ENCODE measurements around the gene ZBTB20. TPM values are rescaled to one million over a fixed set of nuclear protein-coding genes. Genes with fewer than 3 reads are reported as not detected.

Gene ZBTB20
- total and polyA plus RNA-seq, 7 donors, result under 0.01 to 113 (median 58.6) TPM

DNA sequence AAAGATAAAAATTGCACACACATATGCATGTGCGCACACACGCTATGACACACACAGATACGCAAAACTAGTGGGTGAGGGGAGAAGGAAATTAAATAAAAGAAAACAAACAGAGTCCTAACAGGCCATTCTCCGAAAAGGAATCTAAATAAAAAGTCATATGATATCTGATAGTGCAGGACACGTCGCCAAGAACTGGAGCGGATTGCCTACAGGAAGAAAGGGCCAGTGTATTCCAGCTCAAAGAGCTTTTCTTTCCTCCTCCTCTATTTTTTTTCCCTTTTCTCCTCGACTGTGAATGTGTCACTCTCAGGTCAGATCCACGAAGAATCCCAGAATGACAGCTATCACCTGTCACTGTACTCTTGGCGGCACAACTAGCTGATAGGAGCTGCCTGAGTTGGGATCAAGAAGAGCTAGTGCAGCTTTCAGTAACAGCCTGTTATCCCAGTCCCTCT is 695.5 kb downstream of the ZBTB20 start:
- H3K4me1 ChIP-seq, result peaks cover 0 to 50% (median 28%) of the 10 kb centered on the region in 4 donors
- 10 to 59% methylated on average over 10 of the region's 10 CpGs for WGBS, 2 donors

DNA sequence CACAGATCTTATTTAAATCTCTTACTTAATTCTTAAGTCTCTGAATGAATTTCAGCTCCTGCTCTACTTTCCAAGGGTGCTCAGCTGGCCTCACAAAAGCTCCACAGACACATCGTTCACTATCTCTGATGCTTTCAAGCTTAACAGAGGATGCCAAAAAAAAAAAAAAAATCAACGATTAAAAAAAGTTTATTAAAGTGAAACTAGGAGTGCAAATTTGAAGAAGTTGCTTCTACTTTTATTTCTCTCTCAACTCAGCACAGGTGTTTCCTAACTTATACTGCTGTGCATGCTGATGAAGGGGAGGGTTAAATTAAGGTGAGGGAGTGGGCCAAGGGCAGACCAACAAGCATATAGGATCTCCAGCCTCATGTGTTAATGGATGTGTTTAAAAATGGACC is 696.0 kb downstream of the ZBTB20 start:
- DNase-seq, result no peak
- Histone ChIP-seq H3K36me3 (no peaks in the 10 kb centered on the region), H3K27ac (peak overlapping the region; percentile 43 to 72 (median 64)), H3K4me3 (peak overlapping the region in 3 of 4 donors; percentile 12 to 19 (median 14)), H3K27me3 (no peaks in the 10 kb centered on the region), H3K4me1 (peaks cover 0 to 55% (median 32%) of the 10 kb centered on the region in 4 donors), H3K9me3 (no peaks in the 10 kb centered on the region)
- no peak for TF ChIP-seq POLR2AphosphoS5 (IDR thresholded peaks at IDR 0.05)
- TF ChIP-seq POLR2A (IDR thresholded peaks at IDR 0.05), result no peak
- TF ChIP-seq EP300 (IDR thresholded peaks at IDR 0.05), result no peak
- TF ChIP-seq, protein P1, sequence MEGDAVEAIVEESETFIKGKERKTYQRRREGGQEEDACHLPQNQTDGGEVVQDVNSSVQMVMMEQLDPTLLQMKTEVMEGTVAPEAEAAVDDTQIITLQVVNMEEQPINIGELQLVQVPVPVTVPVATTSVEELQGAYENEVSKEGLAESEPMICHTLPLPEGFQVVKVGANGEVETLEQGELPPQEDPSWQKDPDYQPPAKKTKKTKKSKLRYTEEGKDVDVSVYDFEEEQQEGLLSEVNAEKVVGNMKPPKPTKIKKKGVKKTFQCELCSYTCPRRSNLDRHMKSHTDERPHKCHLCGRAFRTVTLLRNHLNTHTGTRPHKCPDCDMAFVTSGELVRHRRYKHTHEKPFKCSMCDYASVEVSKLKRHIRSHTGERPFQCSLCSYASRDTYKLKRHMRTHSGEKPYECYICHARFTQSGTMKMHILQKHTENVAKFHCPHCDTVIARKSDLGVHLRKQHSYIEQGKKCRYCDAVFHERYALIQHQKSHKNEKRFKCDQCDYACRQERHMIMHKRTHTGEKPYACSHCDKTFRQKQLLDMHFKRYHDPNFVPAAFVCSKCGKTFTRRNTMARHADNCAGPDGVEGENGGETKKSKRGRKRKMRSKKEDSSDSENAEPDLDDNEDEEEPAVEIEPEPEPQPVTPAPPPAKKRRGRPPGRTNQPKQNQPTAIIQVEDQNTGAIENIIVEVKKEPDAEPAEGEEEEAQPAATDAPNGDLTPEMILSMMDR (IDR thresholded peaks at IDR 0.05), result no peak
- intact Hi-C loops (cut with DNase I), result loop anchor here (5.0 to 10.0 kb wide), 2 partner anchors 69 to 124 kb away; no protein-coding TSS in a partner anchor
- WGBS, 2 donors, result 25 to 32% methylated on average over 2 of the region's 2 CpGs

More for the DNA sequence above, 695.5 kb downstream of the ZBTB20 start:
- intact Hi-C loops (cut with DNase I), result loop anchor here (5.0 to 10.0 kb wide), 2 partner anchors 69 to 123 kb away; no protein-coding TSS in a partner anchor
- no peaks in the 10 kb centered on the region for H3K9me3 ChIP-seq
- TF ChIP-seq POLR2AphosphoS5 (IDR thresholded peaks at IDR 0.05) (peak in 2 of 4 donors; percentile 17 to 26), POLR2A (IDR thresholded peaks at IDR 0.05) (no peak)
- H3K27me3 ChIP-seq, result no peaks in the 10 kb centered on the region
- peak overlapping the region in 3 of 4 donors; percentile 12 to 19 (median 14) for H3K4me3 ChIP-seq
- H3K27ac ChIP-seq, result peak overlapping the region; percentile 43 to 72 (median 64)
- H3K36me3 ChIP-seq, result no peaks in the 10 kb centered on the region
- DNase-seq, result no peak

DNA sequence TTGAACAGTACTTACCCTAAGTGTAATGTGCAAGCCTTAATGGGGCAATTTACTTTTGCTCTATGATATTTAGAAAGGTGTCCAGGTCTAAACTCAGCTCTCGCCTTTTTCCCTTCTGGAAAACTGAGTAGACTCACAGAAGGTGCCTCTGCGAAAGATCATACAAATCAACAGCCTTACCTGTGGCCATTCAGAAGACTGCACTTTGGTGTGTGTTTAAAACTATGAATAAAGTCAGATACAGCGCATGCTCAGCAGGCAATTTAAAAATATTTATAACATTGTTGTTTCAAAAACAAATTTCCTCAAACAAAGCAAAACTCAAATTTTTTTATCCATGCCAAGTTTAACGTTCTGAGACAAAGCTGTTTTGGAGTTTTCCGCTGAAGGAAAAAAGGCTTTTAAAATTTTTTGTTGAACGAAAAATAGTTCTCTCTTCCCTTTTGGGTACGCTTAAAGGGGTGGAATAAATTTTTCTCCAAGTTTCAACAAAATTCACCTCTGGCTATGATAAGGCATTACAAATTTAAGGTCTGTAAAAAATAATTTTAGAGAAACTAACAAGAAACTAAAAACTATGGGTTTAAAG is 697.0 kb downstream of the ZBTB20 start:
- no peaks in the 10 kb centered on the region for H3K27me3 ChIP-seq
- no peaks in the 10 kb centered on the region for H3K36me3 ChIP-seq
- WGBS, 2 donors, result 90 to 96% methylated on average over 7 of the region's 7 CpGs
- no peak for TF ChIP-seq EP300 (IDR thresholded peaks at IDR 0.05)
- TF ChIP-seq, protein P1 (IDR thresholded peaks at IDR 0.05), result no peak
- no peak for TF ChIP-seq POLR2A (IDR thresholded peaks at IDR 0.05)
- TF ChIP-seq POLR2AphosphoS5 (IDR thresholded peaks at IDR 0.05), result no peak
- no peak overlapping the region for H3K4me3 ChIP-seq
- H3K9me3 ChIP-seq, result no peaks in the 10 kb centered on the region
- DNase-seq, result no peak
- peaks cover 0 to 50% (median 29%) of the 10 kb centered on the region in 4 donors for H3K4me1 ChIP-seq
- intact Hi-C loops (cut with DNase I), result loop anchor here (5.0 to 10.0 kb wide), 2 partner anchors 68 to 125 kb away; no protein-coding TSS in a partner anchor
- peak overlapping the region; percentile 16 to 72 (median 64) for H3K27ac ChIP-seq

DNA sequence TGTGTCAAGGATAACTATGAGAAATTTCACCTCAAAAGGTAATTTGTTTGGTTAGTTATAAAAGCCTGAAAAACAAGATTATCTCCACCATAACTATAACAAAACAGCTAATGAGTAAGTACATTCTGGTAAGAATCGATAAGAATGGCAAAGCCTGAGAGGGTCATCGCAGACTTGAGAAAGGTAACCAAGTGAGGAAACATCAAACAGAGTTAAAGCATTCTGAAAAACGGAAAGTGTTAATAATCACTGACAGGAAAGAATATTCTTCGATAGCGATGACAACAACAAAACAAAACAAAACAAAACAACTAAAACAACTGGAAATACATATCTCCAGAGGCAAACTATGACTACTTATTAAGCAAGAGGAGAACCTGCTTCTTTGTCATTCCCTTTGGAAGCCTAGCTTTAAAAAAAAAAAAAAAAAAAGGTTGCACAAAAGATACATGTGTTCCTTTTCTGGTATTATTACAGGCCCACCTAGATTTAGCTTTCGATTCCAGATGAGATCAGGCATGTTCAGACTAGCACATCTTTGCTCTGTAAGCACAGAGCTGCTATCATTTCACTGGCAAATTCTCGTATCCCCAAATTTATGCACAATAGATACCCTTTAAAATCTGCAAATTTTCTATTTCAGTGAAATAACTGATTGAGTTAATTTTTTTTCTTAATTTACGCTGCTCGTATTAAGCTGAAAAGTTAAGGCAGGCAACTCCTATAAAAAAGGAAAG is 697.6 kb downstream of the ZBTB20 start:
- H3K9me3 ChIP-seq, result no peaks in the 10 kb centered on the region
- peaks cover 0 to 49% (median 28%) of the 10 kb centered on the region in 4 donors for H3K4me1 ChIP-seq
- 93 to 95% methylated on average over 9 of the region's 9 CpGs for WGBS, 2 donors
- intact Hi-C loops (cut with DNase I), result loop anchor here (5.0 to 10.0 kb wide), 2 partner anchors 67 to 125 kb away; no protein-coding TSS in a partner anchor
- H3K27ac ChIP-seq, result peak overlapping the region in 3 of 4 donors; percentile 16 to 72 (median 65)
- no peaks in the 10 kb centered on the region for H3K36me3 ChIP-seq
- no peak overlapping the region for H3K4me3 ChIP-seq
- DNase-seq, result no peak
- TF ChIP-seq, protein P1 (IDR thresholded peaks at IDR 0.05), result no peak
- no peaks in the 10 kb centered on the region for H3K27me3 ChIP-seq

DNA sequence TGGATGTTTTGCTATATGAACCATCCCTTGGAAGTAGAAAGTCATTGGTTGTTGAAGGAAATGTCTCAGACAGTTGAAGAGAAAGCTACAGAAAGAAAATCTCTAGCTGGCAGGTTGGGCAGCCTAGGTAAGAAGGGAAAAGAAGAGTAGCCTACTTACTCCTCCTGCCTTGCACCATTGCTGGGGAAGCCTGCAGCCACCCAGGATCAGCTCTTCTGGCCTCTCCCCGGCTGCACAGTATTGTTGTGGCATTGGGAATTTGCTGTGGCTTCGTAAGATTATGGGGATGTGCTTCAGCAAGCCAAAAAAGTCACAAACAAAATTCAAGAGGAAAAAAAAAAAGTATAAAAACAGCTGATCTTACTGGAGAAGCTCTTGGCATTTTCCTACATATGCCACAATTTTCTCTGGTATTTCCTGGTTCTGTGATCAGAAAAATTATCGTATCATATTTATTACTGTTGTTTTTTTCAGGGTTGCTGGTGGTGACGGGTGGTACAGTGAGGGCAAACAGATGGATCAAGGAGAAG is 699.1 kb downstream of the ZBTB20 start:
- Histone ChIP-seq H3K36me3 (no peaks in the 10 kb centered on the region), H3K4me1 (peaks cover 0 to 44% (median 26%) of the 10 kb centered on the region in 4 donors), H3K9me3 (no peaks in the 10 kb centered on the region), H3K4me3 (no peak overlapping the region), H3K27ac (no peak overlapping the region), H3K27me3 (no peaks in the 10 kb centered on the region)
- intact Hi-C loops (cut with DNase I), result no loop called here
- DNase-seq, result no peak
- TF ChIP-seq POLR2A (IDR thresholded peaks at IDR 0.05) (no peak), EP300 (IDR thresholded peaks at IDR 0.05) (no peak), POLR2AphosphoS5 (IDR thresholded peaks at IDR 0.05) (no peak)
- TF ChIP-seq, protein P1 (IDR thresholded peaks at IDR 0.05), result no peak
- WGBS, 2 donors, result 77 to 89% methylated on average over 4 of the region's 4 CpGs
